Pancreas (tissue), 10 donors: ENCODE results near the gene DNASE1L3. TPM values are rescaled to one million over a fixed set of nuclear protein-coding genes. Genes with fewer than 3 reads are reported as not detected.
"Not testable (repeated sequence)": the region's sequence is repeated elsewhere in the genome, so short reads cannot be mapped to it uniquely, and the experiment has no call there.

Source experiments
- ATAC-seq, 4 donors: fragments of 200-7000 bp; cut with Tn5 transposase; one replicate each; pipeline versions ENCODE4 v1.8.0 to v1.9.1; 2020; ENCODE audit warnings: mild to moderate bottlenecking in 4 of 4, moderate library complexity in 4 of 4
- DNase-seq, 6 donors: peaks; one replicate each; pipeline ENCODE4 v3.0.0-alpha.2; 2020
- FAIRE-seq: peaks from 2 replicates; lab custom pipeline; 2012; peaks lifted over from hg19 to GRCh38; lab: Jason Lieb, UNC
- H3K27ac ChIP-seq, 4 donors: fragments of 200-600 bp; sonication (generic); 1 replicate in 3 of 4; 2 replicates in 1 of 4; pipeline versions ENCODE4 v1.5.0 to v1.8.0; 2020
- H3K27me3 ChIP-seq, 4 donors: fragments of 200-600 bp; one replicate each; pipeline ENCODE4 v1.8.0; 2021
- H3K36me3 ChIP-seq, 3 donors: fragments of 200-600 bp; sonication (generic) in 1 of 3; one replicate each; pipeline versions ENCODE4 v1.5.0 to v1.8.0; 2020 to 2021
- H3K4me1 ChIP-seq, 3 donors: fragments of 200-600 bp; one replicate each; pipeline ENCODE4 v1.8.0; 2021
- H3K4me3 ChIP-seq, 4 donors: fragments of 200-600 bp; sonication (generic) in 2 of 4; one replicate each; pipeline versions ENCODE4 v1.5.0 to v1.8.0; 2020 to 2021
- H3K9me3 ChIP-seq, 4 donors: fragments of 200-600 bp; one replicate each; pipeline ENCODE4 v1.8.0; 2021
- WGBS, 2 donors: extraction: QIAGEN DNeasy Blood & Tissue Kit; methylation state at CpG; one replicate each; pipeline ENCODE4 v1.1.7; 2013; 5-methylcytosine and 5-hydroxymethylcytosine counted together
- intact Hi-C, 3 donors: fragments of 100-400 bp; cut with DNase I; formaldehyde crosslinking; loops; one replicate each; pipeline versions ENCODE4 v1.11.1 to v1.14.2; 2022
- polyA plus RNA-seq, 2 donors: library from polyadenylated mRNA; stranded (reverse); fragments of 200-250 nt; gene quantifications; one replicate each; pipeline ENCODE4 v1.2.3, GENCODE V29; 2013
- total RNA-seq, 6 donors: library from RNA; stranded (reverse); fragmentation: NEBNext Ultra II Directional in 4 of 6; extraction: Animal tissue kit (Norgen Biotek cat#: 25700) in 4 of 6; gene quantifications; one replicate each; pipeline versions ENCODE4 v1.2.1 to v1.2.4, GENCODE V29; 2021 to 2023
- TF ChIP-seq, protein P1 (sequence below), 4 donors: fragments of 200-600 bp; sonication (generic) in 3 of 4; IDR thresholded peaks; one replicate each; pipeline versions ENCODE4 v1.5.0 to v1.8.0; 2021; ENCODE audit warnings: antibody characterized with exemption in 4 of 4
- donor health status: healthy with polysubstance abuse.
- donor health status: DM: no; HTN: no; CAD: no; lungs with moderate emphysema.
- donor health status: DM: no; HTN: no; CAD: no.
- donor health status: control.
- donor health status: control.
- donor health status: Bipolar disorder and iron deficiency.
- donor health status: DM: yes; HTN: yes; CAD: no.
- donor health status: DM: no; HTN: no; CAD: no.
- donor health status: DM: no; HTN: no; CAD: no.
- donor health status: DM: yes; HTN: yes; CAD: no.

The DNASE1L3 gene
- total and polyA plus RNA-seq, 8 donors: 0.20 to 0.49 (median 0.36) TPM; not detected in 2

DNA sequence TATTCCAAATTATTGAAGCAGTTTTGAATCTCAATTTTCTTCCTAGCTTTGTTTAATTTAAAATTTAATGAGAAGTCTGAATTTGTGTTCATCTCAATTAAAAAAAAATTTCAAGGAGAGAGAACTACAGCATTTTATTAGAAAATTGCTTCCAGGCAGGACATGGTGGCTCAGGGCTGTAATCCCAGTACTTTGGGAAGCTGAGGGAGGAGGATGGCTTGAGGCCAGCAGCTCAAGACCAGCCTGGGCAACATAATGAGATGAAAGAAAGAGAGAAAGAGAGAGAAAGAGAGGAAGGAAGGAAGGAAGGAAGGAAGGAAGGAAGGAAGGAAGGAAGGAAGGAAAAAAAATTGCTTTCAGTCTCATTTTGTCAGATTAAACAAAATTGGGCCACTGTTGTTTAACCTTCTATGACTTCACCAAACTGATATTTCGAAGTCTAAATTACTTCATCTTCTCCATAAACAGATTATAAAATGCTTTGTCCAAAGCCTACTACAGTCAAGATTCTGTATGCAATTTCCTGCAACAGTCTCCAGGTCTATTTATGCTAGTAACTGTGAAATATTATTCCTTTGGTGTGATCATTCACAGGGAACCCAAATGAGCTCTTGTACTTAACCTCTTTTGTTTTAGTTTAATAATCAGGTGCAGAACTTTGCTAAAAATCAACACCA lies 20.2 kb upstream of the DNASE1L3 start:
- no peak overlapping the region for H3K27ac ChIP-seq
- H3K36me3 ChIP-seq: no peaks in the 10 kb centered on the region
- H3K9me3 ChIP-seq: no peaks in the 10 kb centered on the region
- no peaks in the 10 kb centered on the region for H3K4me1 ChIP-seq
- H3K27me3 ChIP-seq: no peaks in the 10 kb centered on the region
- no peak for ATAC-seq
- intact Hi-C loops: no loop called here
- TF ChIP-seq, protein P1, sequence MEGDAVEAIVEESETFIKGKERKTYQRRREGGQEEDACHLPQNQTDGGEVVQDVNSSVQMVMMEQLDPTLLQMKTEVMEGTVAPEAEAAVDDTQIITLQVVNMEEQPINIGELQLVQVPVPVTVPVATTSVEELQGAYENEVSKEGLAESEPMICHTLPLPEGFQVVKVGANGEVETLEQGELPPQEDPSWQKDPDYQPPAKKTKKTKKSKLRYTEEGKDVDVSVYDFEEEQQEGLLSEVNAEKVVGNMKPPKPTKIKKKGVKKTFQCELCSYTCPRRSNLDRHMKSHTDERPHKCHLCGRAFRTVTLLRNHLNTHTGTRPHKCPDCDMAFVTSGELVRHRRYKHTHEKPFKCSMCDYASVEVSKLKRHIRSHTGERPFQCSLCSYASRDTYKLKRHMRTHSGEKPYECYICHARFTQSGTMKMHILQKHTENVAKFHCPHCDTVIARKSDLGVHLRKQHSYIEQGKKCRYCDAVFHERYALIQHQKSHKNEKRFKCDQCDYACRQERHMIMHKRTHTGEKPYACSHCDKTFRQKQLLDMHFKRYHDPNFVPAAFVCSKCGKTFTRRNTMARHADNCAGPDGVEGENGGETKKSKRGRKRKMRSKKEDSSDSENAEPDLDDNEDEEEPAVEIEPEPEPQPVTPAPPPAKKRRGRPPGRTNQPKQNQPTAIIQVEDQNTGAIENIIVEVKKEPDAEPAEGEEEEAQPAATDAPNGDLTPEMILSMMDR (IDR thresholded peaks at IDR 0.05): no peak
- no peak for FAIRE-seq
- H3K4me3 ChIP-seq: no peak overlapping the region
- no peak for DNase-seq
- WGBS, 2 donors: 19 to 48% methylated on average over 1 of the region's 1 CpG

DNA sequence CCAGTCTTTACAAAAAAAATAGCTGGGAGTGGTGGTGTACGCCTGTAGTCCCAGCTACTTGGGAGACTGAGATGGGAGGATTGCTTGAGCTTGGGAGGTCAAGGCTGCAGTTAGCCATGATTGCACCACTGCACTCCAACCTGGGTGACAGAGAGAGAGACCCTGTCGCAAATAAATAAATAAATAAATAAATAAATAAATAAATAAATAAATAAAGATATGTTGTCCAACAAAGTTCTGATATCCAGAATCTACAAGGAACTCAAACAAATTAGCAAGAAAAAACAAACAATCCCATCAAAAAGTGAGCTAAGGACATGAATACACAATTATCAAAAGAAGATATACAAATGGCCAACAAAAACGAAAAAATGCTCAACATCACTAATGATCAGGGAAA lies 17.2 kb upstream of the DNASE1L3 start:
- H3K36me3 ChIP-seq, H3K4me3 ChIP-seq, H3K9me3 ChIP-seq, H3K27ac ChIP-seq, H3K4me1 ChIP-seq, intact Hi-C loops, ATAC-seq, H3K27me3 ChIP-seq, DNase-seq, FAIRE-seq: not testable (repeated sequence)
- 64 to 82% methylated on average over 3 of the region's 3 CpGs for WGBS, 2 donors

DNA sequence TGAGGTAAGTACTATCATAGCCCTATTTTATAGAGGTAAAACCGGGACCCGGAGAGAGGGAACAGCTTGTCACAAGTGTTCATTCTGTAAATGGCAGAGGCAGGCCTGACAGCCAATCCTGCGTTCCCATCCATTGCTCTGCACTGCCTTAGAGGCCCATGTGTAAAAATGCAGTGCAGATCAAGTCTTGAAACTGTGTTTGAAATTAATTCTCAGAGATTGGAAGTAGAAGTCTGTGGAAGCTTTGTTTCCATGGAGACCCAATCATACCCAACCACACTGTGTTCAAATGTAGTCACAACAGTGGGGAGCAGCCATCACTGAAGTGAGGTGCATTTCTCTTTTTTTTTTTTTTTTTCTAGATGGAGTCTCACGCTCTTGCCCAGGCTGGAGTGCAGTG lies 13.1 kb upstream of the DNASE1L3 start:
- Histone ChIP-seq H3K4me1 (no peaks in the 10 kb centered on the region), H3K27ac (no peak overlapping the region), H3K27me3 (no peaks in the 10 kb centered on the region), H3K9me3 (no peaks in the 10 kb centered on the region), H3K4me3 (no peak overlapping the region), H3K36me3 (no peaks in the 10 kb centered on the region)
- 84 to 86% methylated on average over 4 of the region's 4 CpGs for WGBS, 2 donors
- no peak for FAIRE-seq
- DNase-seq: no peak
- intact Hi-C loops: no loop called here
- TF ChIP-seq, protein P1 (IDR thresholded peaks at IDR 0.05): no peak
- ATAC-seq: no peak

DNA sequence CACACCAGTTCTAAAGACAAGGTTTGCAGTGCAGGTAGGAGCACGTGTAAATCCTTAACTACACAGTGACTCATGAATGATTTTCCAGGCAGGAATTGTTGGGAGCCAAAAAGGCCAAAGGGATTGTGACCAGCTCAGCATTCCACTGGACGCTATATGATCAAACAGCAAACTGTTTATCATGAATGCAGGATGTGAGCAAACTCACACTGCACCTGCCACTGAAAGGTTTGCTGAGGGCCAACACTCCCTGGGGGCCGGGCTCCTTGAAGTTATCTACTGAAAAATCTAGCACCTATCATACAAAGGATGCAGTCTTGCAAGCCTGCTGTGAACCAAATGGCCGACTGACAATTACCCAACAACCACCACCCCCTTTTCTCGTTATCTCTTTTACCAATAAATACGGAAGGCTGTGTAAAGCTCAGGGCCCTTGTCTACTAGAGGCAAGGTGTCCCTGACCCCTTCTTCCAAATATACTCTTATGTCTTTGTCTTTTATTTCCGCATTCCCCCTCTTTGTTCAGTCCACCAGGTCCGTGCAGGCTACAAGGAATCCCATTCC lies 11.5 kb upstream of the DNASE1L3 start:
- DNase-seq: no peak
- no peak for ATAC-seq
- TF ChIP-seq, protein P1 (IDR thresholded peaks at IDR 0.05): no peak
- Histone ChIP-seq H3K9me3 (no peaks in the 10 kb centered on the region), H3K36me3 (no peaks in the 10 kb centered on the region), H3K27ac (no peak overlapping the region), H3K4me3 (no peak overlapping the region), H3K27me3 (no peaks in the 10 kb centered on the region), H3K4me1 (peaks cover 0 to 5% (median 0%) of the 10 kb centered on the region in 3 donors)
- 69 to 77% methylated on average over 8 of the region's 8 CpGs for WGBS, 2 donors
- no peak for FAIRE-seq
- intact Hi-C loops: no loop called here

DNA sequence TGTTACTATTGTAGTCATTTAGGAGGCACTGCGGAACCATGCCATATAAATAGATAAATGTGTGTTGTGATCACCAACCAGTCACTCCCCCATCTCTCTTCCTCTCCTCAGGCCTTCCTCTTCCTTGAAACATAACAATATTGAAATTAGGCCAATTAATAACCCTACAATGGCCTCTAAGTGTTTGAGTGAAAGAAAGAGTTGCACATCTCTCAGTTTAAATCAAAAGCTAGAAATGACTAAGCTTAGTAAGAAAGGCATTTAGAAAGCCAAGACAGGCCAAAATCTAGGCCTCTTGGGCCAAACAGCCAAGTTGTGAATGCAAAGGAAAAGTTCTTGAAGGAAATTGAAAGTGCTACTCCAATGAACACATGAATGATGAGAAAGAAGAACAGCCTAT lies 8.1 kb upstream of the DNASE1L3 start:
- no peaks in the 10 kb centered on the region for H3K27me3 ChIP-seq
- TF ChIP-seq, protein P1 (IDR thresholded peaks at IDR 0.05): no peak
- intact Hi-C loops: no loop called here

More for the DNA sequence above, 8.1 kb upstream of the DNASE1L3 start:
- Histone ChIP-seq H3K4me1 (peaks cover 0 to 8% (median 0%) of the 10 kb centered on the region in 3 donors), H3K36me3 (no peaks in the 10 kb centered on the region), H3K9me3 (no peaks in the 10 kb centered on the region), H3K27ac (no peak overlapping the region), H3K4me3 (no peak overlapping the region)
- FAIRE-seq (no peak), DNase-seq (no peak), ATAC-seq (no peak)
- 89 to 92% methylated on average over 1 of the region's 1 CpG for WGBS, 2 donors
